ENCODE measurements around the gene ZNF415. TPM values are rescaled to one million over a fixed set of nuclear protein-coding genes. Genes with fewer than 3 reads are reported as not detected.
"Not testable (repeated sequence)": the region's sequence is repeated elsewhere in the genome, so short reads cannot be mapped to it uniquely, and the experiment has no call there.

Gene ZNF415
- total RNA-seq, 1 experiment from 2014 or later = not detected

GRCh38 chr19:53136432-53136831 is 3.7 kb upstream of the ZNF415 start:
- no peak for TF ChIP-seq CTCF (IDR thresholded peaks at IDR 0.05; ENCODE audit: unreplicated experiment)
- POLR2A ChIA-PET = no interaction called here
- no peak for DNase-seq (ENCODE audit: unreplicated experiment)
- H3K27me3 Mint-ChIP-seq (ENCODE audit: insufficient read depth, unreplicated experiment) = no peaks in the 10 kb centered on the region
- peaks cover 16% of the 10 kb centered on the region for H3K9me3 Mint-ChIP-seq (ENCODE audit: unreplicated experiment)
- intact Hi-C loops (cut with micrococcal nuclease) = no loop called here
- H3K36me3 Mint-ChIP-seq (ENCODE audit: insufficient read depth, unreplicated experiment) = no peaks in the 10 kb centered on the region
- BruUV-seq (replicated peaks) = no TSS peak
- CTCF ChIA-PET = no interaction called here
- H3K4me3 Mint-ChIP-seq (ENCODE audit: unreplicated experiment) = no peak overlapping the region
- no peaks in the 10 kb centered on the region for H3K4me1 Mint-ChIP-seq (ENCODE audit: insufficient read depth, unreplicated experiment)
- H3K27ac Mint-ChIP-seq (ENCODE audit: low read depth, unreplicated experiment) = no peak overlapping the region

GRCh38 chr19:53131727-53132126 is 983 bp downstream of the ZNF415 start:
- no peak for DNase-seq (ENCODE audit: unreplicated experiment)
- Mint-ChIP-seq H3K9me3 (ENCODE audit: unreplicated experiment) (peaks cover 27% of the 10 kb centered on the region), H3K27ac (ENCODE audit: low read depth, unreplicated experiment) (no peak overlapping the region), H3K4me3 (ENCODE audit: unreplicated experiment) (no peak overlapping the region), H3K4me1 (ENCODE audit: insufficient read depth, unreplicated experiment) (no peaks in the 10 kb centered on the region), H3K36me3 (ENCODE audit: insufficient read depth, unreplicated experiment) (no peaks in the 10 kb centered on the region), H3K27me3 (ENCODE audit: insufficient read depth, unreplicated experiment) (no peaks in the 10 kb centered on the region)
- ChIA-PET POLR2A (no interaction called here), CTCF (no interaction called here)
- intact Hi-C loops (cut with micrococcal nuclease) = no loop called here
- no peak for TF ChIP-seq CTCF (IDR thresholded peaks at IDR 0.05; ENCODE audit: unreplicated experiment)
- no TSS peak for BruUV-seq (replicated peaks)

DNA sequence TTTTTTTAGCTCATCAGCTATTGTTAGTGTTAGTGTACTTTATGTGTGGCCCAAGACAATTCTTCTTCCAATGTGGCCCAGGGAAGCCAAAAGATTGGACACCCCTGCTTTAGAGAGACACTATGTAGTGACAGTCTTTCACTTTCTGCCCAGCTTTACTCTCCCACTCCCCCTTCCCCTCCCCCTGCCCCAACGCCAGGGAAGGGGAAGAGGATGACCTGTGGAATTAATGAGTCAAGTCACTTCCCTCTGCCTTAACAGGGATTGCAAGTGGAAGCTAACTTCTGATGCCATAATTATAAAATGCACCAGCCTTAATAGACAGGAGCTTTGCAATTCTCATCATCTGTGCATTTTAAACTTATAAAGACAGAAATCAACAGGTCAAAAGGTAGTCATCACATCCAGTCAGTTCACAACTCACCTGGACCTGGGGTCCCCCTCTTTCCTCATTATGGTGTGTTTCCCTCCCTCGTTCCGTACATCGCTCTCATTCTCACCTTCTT is 1.6 kb downstream of the ZNF415 start:
- DNase-seq (ENCODE audit: unreplicated experiment) = no peak
- Mint-ChIP-seq H3K4me1 (ENCODE audit: insufficient read depth, unreplicated experiment) (no peaks in the 10 kb centered on the region), H3K36me3 (ENCODE audit: insufficient read depth, unreplicated experiment) (no peaks in the 10 kb centered on the region), H3K9me3 (ENCODE audit: unreplicated experiment) (peaks cover 27% of the 10 kb centered on the region), H3K27ac (ENCODE audit: low read depth, unreplicated experiment) (no peak overlapping the region), H3K4me3 (ENCODE audit: unreplicated experiment) (no peak overlapping the region), H3K27me3 (ENCODE audit: insufficient read depth, unreplicated experiment) (no peaks in the 10 kb centered on the region)
- intact Hi-C loops (cut with micrococcal nuclease) = no loop called here
- ChIA-PET CTCF (no interaction called here), POLR2A (no interaction called here)
- BruUV-seq (replicated peaks) = no TSS peak
- no peak for TF ChIP-seq CTCF (IDR thresholded peaks at IDR 0.05; ENCODE audit: unreplicated experiment)

DNA sequence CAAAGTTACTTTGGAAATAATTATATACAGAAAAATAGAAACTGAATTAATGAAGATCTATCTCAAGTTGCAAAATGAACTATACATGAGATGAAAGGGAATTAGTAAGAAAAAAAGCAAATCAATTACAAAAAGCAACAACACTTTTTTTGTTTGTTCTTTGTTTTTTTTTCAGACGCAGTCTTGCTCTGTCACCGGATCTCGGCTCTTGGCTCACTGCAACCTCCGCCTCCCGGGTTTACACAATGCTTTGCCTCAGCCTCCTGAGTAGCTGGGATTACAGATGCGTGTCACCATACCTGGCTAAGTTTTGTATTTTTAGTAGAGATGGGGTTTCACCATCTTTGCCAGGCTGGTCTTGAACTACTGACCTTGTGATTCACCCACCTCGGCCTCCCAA is 2.2 kb downstream of the ZNF415 start:
- no peak for TF ChIP-seq CTCF (IDR thresholded peaks at IDR 0.05; ENCODE audit: unreplicated experiment)
- ChIA-PET CTCF (no interaction called here), POLR2A (no interaction called here)
- Mint-ChIP-seq H3K9me3 (ENCODE audit: unreplicated experiment) (peaks cover 27% of the 10 kb centered on the region), H3K36me3 (ENCODE audit: insufficient read depth, unreplicated experiment) (no peaks in the 10 kb centered on the region), H3K4me1 (ENCODE audit: insufficient read depth, unreplicated experiment) (no peaks in the 10 kb centered on the region), H3K4me3 (ENCODE audit: unreplicated experiment) (no peak overlapping the region), H3K27me3 (ENCODE audit: insufficient read depth, unreplicated experiment) (no peaks in the 10 kb centered on the region), H3K27ac (ENCODE audit: low read depth, unreplicated experiment) (no peak overlapping the region)
- no peak for DNase-seq (ENCODE audit: unreplicated experiment)
- no TSS peak for BruUV-seq (replicated peaks)
- intact Hi-C loops (cut with micrococcal nuclease) = no loop called here

DNA sequence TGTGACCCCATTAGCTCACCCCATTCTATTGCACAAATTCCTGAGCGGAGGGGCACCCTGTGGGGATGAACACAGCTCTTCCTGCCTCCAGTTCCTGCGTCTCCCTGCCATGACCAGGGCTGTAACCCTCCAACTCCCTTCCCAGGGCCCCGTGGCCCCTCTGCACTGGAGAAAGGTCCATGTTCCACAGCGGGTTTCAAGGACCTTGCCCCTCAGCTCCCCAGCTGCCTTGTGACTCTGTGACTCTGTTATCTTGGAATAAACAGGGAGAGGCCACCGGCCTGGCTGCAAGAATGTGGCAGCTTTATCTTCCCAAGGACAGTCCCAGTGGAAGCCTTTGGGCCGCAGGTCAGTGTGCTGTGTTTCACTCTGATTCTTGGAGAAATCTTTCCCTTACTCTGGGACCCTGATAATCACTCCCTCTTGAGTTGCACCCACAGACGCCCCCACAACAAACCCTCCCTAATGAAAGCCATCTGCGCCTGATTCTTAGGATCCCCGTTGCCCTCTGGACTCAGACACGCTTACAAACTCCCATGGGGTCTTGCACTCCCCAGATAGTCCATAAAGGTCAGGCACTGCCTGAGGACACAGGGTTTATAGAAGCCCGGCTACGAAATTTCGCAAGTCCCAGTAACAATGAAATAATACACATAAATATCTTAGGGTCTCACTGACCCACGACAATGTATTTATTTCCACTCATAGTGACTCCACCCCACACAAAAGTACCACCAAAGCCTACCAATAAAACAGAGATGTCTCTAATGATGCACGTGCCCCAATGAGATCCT is 5.8 kb downstream of the ZNF415 start:
- DNase-seq (ENCODE audit: unreplicated experiment); H3K36me3 Mint-ChIP-seq (ENCODE audit: insufficient read depth, unreplicated experiment); H3K4me1 Mint-ChIP-seq (ENCODE audit: insufficient read depth, unreplicated experiment); H3K27me3 Mint-ChIP-seq (ENCODE audit: insufficient read depth, unreplicated experiment); CTCF ChIA-PET; BruUV-seq (replicated peaks); H3K27ac Mint-ChIP-seq (ENCODE audit: low read depth, unreplicated experiment); intact Hi-C loops (cut with micrococcal nuclease); POLR2A ChIA-PET; H3K4me3 Mint-ChIP-seq (ENCODE audit: unreplicated experiment): not testable (repeated sequence)
- H3K9me3 Mint-ChIP-seq (ENCODE audit: unreplicated experiment) = peaks cover 22% of the 10 kb centered on the region
